A549 (cell line): ENCODE measurements around the gene DAB2IP. TPM values are rescaled to one million over a fixed set of nuclear protein-coding genes. Genes with fewer than 3 reads are reported as not detected.

Experiments
- ATAC-seq, 2 experiments: fragments of 200-7000 bp in 1 of 2; fragments of >200 bp in 1 of 2; cut with Nextera tagmentation in 1 of 2; cut with Tn5 transposase in 1 of 2; 3 replicates each; pipeline versions ENCODE4 v1.8.0 to v1.9.1; 2018 to 2020; ENCODE audit warnings: mild to moderate bottlenecking in 1 of 2, moderate library complexity in 1 of 2
- CTCF ChIA-PET: fragments of 300-600 bp; sonication (Branson Sonifier 250); formaldehyde crosslinking; extraction: SDS; loops from one replicate; lab custom pipeline; 2021; ENCODE audit warnings: antibody characterized with exemption, inconsistent platforms; lab: Yijun Ruan, JAX
- POLR2A ChIA-PET: fragments of 350-600 bp; formaldehyde crosslinking; extraction: SDS; loops from one replicate; lab custom pipeline; 2021; ENCODE audit warnings: antibody characterized with exemption, inconsistent platforms; lab: Yijun Ruan, JAX
- DNase-seq, 2 experiments: peaks; one replicate each; pipeline versions ENCODE4 v3.0.0 to v3.0.0-alpha.2; 2011 to 2016; ENCODE audit warnings: low read depth in 1 of 2, low spot score in 1 of 2
- FAIRE-seq: peaks from 2 replicates; lab custom pipeline; 2011; peaks lifted over from hg19 to GRCh38; lab: Jason Lieb, UNC
- H3K27ac ChIP-seq, 2 experiments: fragments of >200 bp; sonication (Bioruptor Twin); formaldehyde crosslinking; 3 replicates each; pipeline ENCODE4 v1.5.1; 2016 to 2017
- H3K4me1 ChIP-seq: fragments of >200 bp; sonication (Bioruptor Twin); formaldehyde crosslinking; 3 replicates; pipeline ENCODE4 v1.6.1; 2016
- H3K4me2 ChIP-seq: fragments of >200 bp; sonication (Bioruptor Twin); formaldehyde crosslinking; 3 replicates; pipeline ENCODE4 v1.6.1; 2016
- H3K4me3 ChIP-seq: fragments of >200 bp; sonication (Bioruptor Twin); formaldehyde crosslinking; 3 replicates; pipeline ENCODE4 v1.5.1; 2016
- H3K9me3 ChIP-seq: fragments of >200 bp; sonication (Bioruptor Twin); formaldehyde crosslinking; 3 replicates; pipeline ENCODE4 v1.6.1; 2016
- ATOH8 ChIP-seq: fragments of 250-450 bp; sonication (Bioruptor Pico); IDR thresholded peaks from 2 replicates; pipeline ENCODE4 v1.5.0; 2020; ENCODE audit warnings: low read depth, mild to moderate bottlenecking, moderate library complexity
- BCL3 ChIP-seq: fragments of >200 bp; sonication (Bioruptor Twin); formaldehyde crosslinking; IDR thresholded peaks from 3 replicates; pipeline ENCODE4 v1.6.1; 2016
- CBX2 ChIP-seq: fragments of 200-600 bp; sonication (generic); IDR thresholded peaks from 2 replicates; pipeline ENCODE4 v1.6.1; 2016; ENCODE audit warnings: low read depth, mild to moderate bottlenecking, borderline replicate concordance
- CBX8 ChIP-seq: fragments of 200-600 bp; sonication (generic); IDR thresholded peaks from 2 replicates; pipeline ENCODE4 v1.6.1; 2016
- E2F6 ChIP-seq: IDR thresholded peaks from 2 replicates; pipeline ENCODE4 v1.6.1; 2012; ENCODE audit warnings: low read depth, borderline replicate concordance
- ESRRA ChIP-seq: fragments of 150-350 bp; IDR thresholded peaks from 2 replicates; pipeline ENCODE4 v1.6.1; 2014; ENCODE audit warnings: mild to moderate bottlenecking, low read length, borderline replicate concordance
- FOSB ChIP-seq: fragments of 250-450 bp; sonication (Bioruptor Pico); IDR thresholded peaks from 2 replicates; pipeline ENCODE4 v1.5.0; 2020; ENCODE audit warnings: mild to moderate bottlenecking, moderate library complexity
- FOXS1 ChIP-seq: fragments of 250-450 bp; sonication (Bioruptor Pico); IDR thresholded peaks from 2 replicates; pipeline ENCODE4 v1.5.0; 2020; ENCODE audit warnings: mild to moderate bottlenecking, moderate library complexity
- HOXA7 ChIP-seq: fragments of 250-450 bp; sonication (Bioruptor Pico); IDR thresholded peaks from 2 replicates; pipeline ENCODE4 v1.5.0; 2020; ENCODE audit warnings: mild to moderate bottlenecking, moderate library complexity
- HOXB5 ChIP-seq: fragments of 250-450 bp; sonication (Bioruptor Pico); IDR thresholded peaks from 2 replicates; pipeline ENCODE4 v1.5.0; 2020; ENCODE audit warnings: mild to moderate bottlenecking, moderate library complexity
- MAFK ChIP-seq: fragments of 450-650 bp; IDR thresholded peaks from 2 replicates; pipeline ENCODE4 v1.6.1; 2014; ENCODE audit not compliant: partially characterized antibody
- PHF8 ChIP-seq: fragments of 200-600 bp; sonication (generic); IDR thresholded peaks from 2 replicates; pipeline ENCODE4 v1.6.1; 2016; ENCODE audit warnings: low read depth, mild to moderate bottlenecking, antibody characterized with exemption, moderate library complexity, borderline replicate concordance
- RARB ChIP-seq: fragments of 250-450 bp; sonication (Bioruptor Pico); IDR thresholded peaks from 2 replicates; pipeline ENCODE4 v1.8.0; 2021; ENCODE audit warnings: mild to moderate bottlenecking, moderate library complexity
- RCOR1 ChIP-seq: fragments of 150-350 bp; IDR thresholded peaks from 2 replicates; pipeline ENCODE4 v1.6.1; 2014; ENCODE audit warnings: antibody characterized with exemption, low read length, low read depth
- REST ChIP-seq: fragments of 200-600 bp; sonication (generic); IDR thresholded peaks from 2 replicates; pipeline ENCODE4 v1.6.1; 2016; ENCODE audit warnings: antibody characterized with exemption, mild to moderate bottlenecking, moderate library complexity
- SREBF2 ChIP-seq: fragments of 450-650 bp; IDR thresholded peaks from 2 replicates; pipeline ENCODE4 v1.6.1; 2014; ENCODE audit warnings: mild to moderate bottlenecking, moderate library complexity
- ZC3H11A ChIP-seq: fragments of 450-650 bp; IDR thresholded peaks from 2 replicates; pipeline ENCODE4 v1.6.1; 2014; ENCODE audit warnings: antibody characterized with exemption, mild to moderate bottlenecking
- ZFP36 ChIP-seq: fragments of 450-650 bp; IDR thresholded peaks from 2 replicates; pipeline ENCODE4 v1.6.1; 2014; ENCODE audit warnings: borderline replicate concordance; ENCODE audit not compliant: partially characterized antibody
- ZSCAN20 ChIP-seq: fragments of 250-450 bp; sonication (Bioruptor Pico); IDR thresholded peaks from 2 replicates; pipeline ENCODE4 v1.8.0; 2022; ENCODE audit warnings: mild to moderate bottlenecking, moderate library complexity
- WGBS: methylation state at CpG from one replicate; pipeline ENCODE4 v1.1.6; 2017; ENCODE audit errors: missing lambda C conversion rate; 5-methylcytosine and 5-hydroxymethylcytosine counted together
- polyA plus RNA-seq, 4 experiments: library from polyadenylated mRNA; depleted of rRNA in 3 of 4; stranded (reverse); fragments of >200 nt; fragmentation: RNase III in 1 of 4; extraction: RNeasy Plus Mini Kit Qiagen cat#74134 plus additional on column Dnase treatment in 1 of 4; gene quantifications; 2 replicates in 3 of 4; 3 replicates in 1 of 4; pipeline ENCODE4 v1.2.3, GENCODE V29; 2011 to 2017

The DAB2IP gene
- polyA plus RNA-seq, 2 of the 4 experiments (the other 2 are of a cell fraction) = 9.7 to 13.9 TPM

- 92% methylated on average over 6 of the region's 7 CpGs for WGBS
- ChIA-PET POLR2A (no interaction called here), CTCF (interaction anchor here (0.9 to 3.5 kb wide), 3 partner anchors 9 to 69 kb away, joined by 3 to 12 read pairs (median 7); no protein-coding TSS in a partner anchor)
- ATAC-seq (no peak), FAIRE-seq (no peak), DNase-seq (no peak)
- no peak for TF ChIP-seq FOXS1 (CRISPR knock-in tag)
- Histone ChIP-seq H3K4me3 (no peak overlapping the region), H3K9me3 (no peaks in the 10 kb centered on the region), H3K4me2 (no peak overlapping the region), H3K4me1 (no peaks in the 10 kb centered on the region), H3K27ac (no peak overlapping the region)
Observed at GRCh38 chr9:121755581-121755980, 104.1 kb downstream of the DAB2IP start.

GRCh38 chr9:121756474-121757280 lies 105.2 kb downstream of the DAB2IP start:
- FAIRE-seq = no peak
- WGBS = 75% methylated on average over 8 of the region's 16 CpGs
- no peak for DNase-seq
- Histone ChIP-seq H3K4me3 (no peak overlapping the region), H3K4me1 (no peaks in the 10 kb centered on the region), H3K27ac (no peak overlapping the region), H3K9me3 (no peaks in the 10 kb centered on the region), H3K4me2 (no peak overlapping the region)
- CTCF ChIA-PET = interaction anchor here (1.4 to 1.6 kb wide), 2 partner anchors 10 to 15 kb away, joined by 3 to 7 read pairs; no protein-coding TSS in a partner anchor
- POLR2A ChIA-PET = no interaction called here
- no peak for ATAC-seq
- TF ChIP-seq FOSB (no peak), MAFK (no peak), RCOR1 (no peak), PHF8 (no peak), ESRRA (no peak), REST (no peak), HOXA7 (CRISPR knock-in tag) (no peak), BCL3 (no peak), E2F6 (no peak), SREBF2 (no peak), ATOH8 (CRISPR knock-in tag) (no peak), ZFP36 (no peak), ZSCAN20 (CRISPR knock-in tag) (no peak), RARB (CRISPR knock-in tag) (no peak), CBX8 (no peak)

- Histone ChIP-seq H3K4me1 (no peaks in the 10 kb centered on the region), H3K4me2 (no peak overlapping the region), H3K4me3 (no peak overlapping the region), H3K9me3 (no peaks in the 10 kb centered on the region), H3K27ac (no peak overlapping the region)
- no peak for ATAC-seq
- ChIA-PET CTCF (interaction anchor here (1.6 kb wide), 2 partner anchors 13 to 16 kb away, joined by 3 to 4 read pairs; no protein-coding TSS in a partner anchor), POLR2A (no interaction called here)
- TF ChIP-seq BCL3 (no peak), ZC3H11A (no peak), HOXB5 (CRISPR knock-in tag) (no peak), CBX2 (no peak)
- 100% methylated on average over 1 of the region's 1 CpG for WGBS
- no peak for DNase-seq
- FAIRE-seq = no peak
Observed at GRCh38 chr9:121757281-121757585, 105.8 kb downstream of the DAB2IP start.
